GM12878 (cell line): ENCODE measurements around the gene ELFN2. TPM values are rescaled to one million over a fixed set of nuclear protein-coding genes. Genes with fewer than 3 reads are reported as not detected.

Experiments
- ATAC-seq: fragments of 200-7000 bp; cut with Tn5 transposase; 3 replicates; pipeline ENCODE4 v1.9.1; 2020; ENCODE audit warnings: mild to moderate bottlenecking, moderate library complexity
- BruUV-seq: library from RNA; stranded (reverse); fragments of 400-500 nt; replicated peaks from 2 replicates; lab custom pipeline; 2021; lab: Mats Ljungman, UMichigan
- CTCF ChIA-PET: fragments of 300-600 bp; sonication (Branson Sonifier 250); formaldehyde crosslinking; extraction: SDS; loops from one replicate; lab custom pipeline; 2021; ENCODE audit warnings: inconsistent platforms; lab: Yijun Ruan, JAX
- POLR2A ChIA-PET: fragments of 350-600 bp; formaldehyde crosslinking; extraction: SDS; loops from one replicate; lab custom pipeline; 2021; ENCODE audit warnings: inconsistent platforms; lab: Charles Lee
- RAD21 ChIA-PET: fragments of 300-600 bp; sonication (Branson Sonifier 250); formaldehyde crosslinking; loops from one replicate; lab custom pipeline; 2023; ENCODE audit warnings: antibody characterized with exemption; ENCODE audit not compliant: unreplicated experiment; lab: Charles Lee
- SMC1A ChIA-PET: fragments of 300-600 bp; sonication (Branson Sonifier 250); formaldehyde crosslinking; loops from one replicate; lab custom pipeline; 2023; ENCODE audit not compliant: unreplicated experiment, uncharacterized antibody; lab: Charles Lee
- DNase-seq: peaks from one replicate; pipeline ENCODE4 v3.0.0-alpha.2; 2011; ENCODE audit warnings: low read depth, low spot score
- FAIRE-seq: peaks from 3 replicates; lab custom pipeline; 2011; peaks lifted over from hg19 to GRCh38; lab: Jason Lieb, UNC
- H2AFZ ChIP-seq: 2 replicates; pipeline ENCODE4 v1.6.0; 2011; ENCODE audit warnings: low read depth, low read length, control low read depth; ENCODE audit not compliant: control insufficient read depth
- H3K27ac ChIP-seq: 2 replicates; pipeline ENCODE4 v1.5.1; 2011; ENCODE audit warnings: control low read depth; ENCODE audit not compliant: control insufficient read depth, insufficient read depth
- H3K27me3 ChIP-seq, 2 experiments: replicated peaks in 1 of 2; 2 replicates each; pipeline versions ENCODE4 v1.6.0 to v1.6.1; 2011; ENCODE audit warnings: low read length in 1 of 2; ENCODE audit not compliant: control insufficient read depth in 2 of 2, insufficient read depth in 2 of 2
- H3K36me3 ChIP-seq, 2 experiments: 2 replicates each; pipeline ENCODE4 v1.5.1; 2011; ENCODE audit warnings: low read length in 1 of 2; ENCODE audit not compliant: control insufficient read depth in 2 of 2, insufficient read depth in 2 of 2
- H3K4me1 ChIP-seq: 2 replicates; pipeline ENCODE4 v1.6.1; 2011; ENCODE audit warnings: mild to moderate bottlenecking, low read length, moderate library complexity, mixed read lengths; ENCODE audit not compliant: control insufficient read depth, insufficient read depth
- H3K4me2 ChIP-seq: 2 replicates; pipeline ENCODE4 v1.6.0; 2011; ENCODE audit warnings: control low read depth; ENCODE audit not compliant: control insufficient read depth, insufficient read depth
- H3K4me3 ChIP-seq: fragments of 200-600 bp; sonication (generic); 2 replicates; pipeline ENCODE4 v1.5.1; 2016
- H3K79me2 ChIP-seq: 2 replicates; pipeline ENCODE4 v1.6.0; 2011; ENCODE audit warnings: low read length; ENCODE audit not compliant: control insufficient read depth, insufficient read depth
- H3K9ac ChIP-seq: 2 replicates; pipeline ENCODE4 v1.8.0; 2011; ENCODE audit warnings: low read length, control low read depth, mixed read lengths; ENCODE audit not compliant: control insufficient read depth, insufficient read depth
- H3K9me3 ChIP-seq: replicated peaks from 3 replicates; pipeline ENCODE4 v1.5.1; 2011; ENCODE audit warnings: mild to moderate bottlenecking, low read length; ENCODE audit not compliant: control insufficient read depth, insufficient read depth
- H4K20me1 ChIP-seq: 2 replicates; pipeline ENCODE4 v1.6.0; 2011; ENCODE audit not compliant: control insufficient read depth, insufficient read depth
- CTCF ChIP-seq, 3 experiments: IDR thresholded peaks in 2 of 3; conservative IDR thresholded peaks in 1 of 3; 2 replicates each; pipeline ENCODE4 v1.5.1; 2011; ENCODE audit warnings: low read depth in 3 of 3, low read length in 3 of 3, mild to moderate bottlenecking in 3 of 3, control low read depth in 2 of 3, moderate library complexity in 2 of 3, inconsistent platforms in 1 of 3, mixed read lengths in 1 of 3; ENCODE audit not compliant: control insufficient read depth in 2 of 3, insufficient read depth in 1 of 3; ENCODE audit errors: extremely low read depth in 1 of 3
- IKZF1 ChIP-seq: fragments of 450-650 bp; conservative IDR thresholded peaks from 2 replicates; pipeline ENCODE4 v1.6.1; 2017; ENCODE audit warnings: antibody characterized with exemption, mild to moderate bottlenecking
- IRF3 ChIP-seq: fragments of 450-650 bp; IDR thresholded peaks from 2 replicates; pipeline ENCODE4 v1.6.1; 2014; ENCODE audit warnings: mild to moderate bottlenecking
- PAX5 ChIP-seq: IDR thresholded peaks from 2 replicates; pipeline ENCODE4 v1.6.1; 2011; ENCODE audit warnings: low read depth, low read length, borderline replicate concordance
- ZNF592 ChIP-seq: fragments of 450-650 bp; IDR thresholded peaks from 2 replicates; pipeline ENCODE4 v1.6.1; 2017; ENCODE audit warnings: mild to moderate bottlenecking, moderate library complexity
- WGBS: methylation state at CpG from one replicate; pipeline ENCODE4 v1.1.6; 2016; ENCODE audit warnings: low lambda C conversion rate; ENCODE audit not compliant: insufficient replicate concordance, insufficient coverage; ENCODE audit errors: missing lambda C conversion rate; 5-methylcytosine and 5-hydroxymethylcytosine counted together
- in situ Hi-C: fragments of 300-500 bp; cut with MboI; formaldehyde crosslinking; loops from 9 replicates; pipeline ENCODE4 v1.14.3; 2018; ENCODE audit warnings: mixed read lengths
- intact Hi-C: fragments of 100-400 bp; cut with micrococcal nuclease; formaldehyde crosslinking; loops from one replicate; pipeline ENCODE4 v1.14.2; 2022; ENCODE audit not compliant: unreplicated experiment
- polyA plus RNA-seq, 11 experiments: library from polyadenylated mRNA; depleted of rRNA in 4 of 11; unstranded in 6 of 11; stranded (reverse) in 5 of 11; fragments of >200 nt; fragmentation: Nextera tagmentation in 4 of 11; fragmentation: Illumina TruSeq in 1 of 11; extraction: Ambion mirVana in 4 of 11; extraction: Trizol in 1 of 11; gene quantifications; 1 replicate in 1 of 11; 2 replicates in 10 of 11; pipeline versions ENCODE4 v1.2.1 to v1.2.3, GENCODE V29; 2011 to 2016; ENCODE audit warnings: inconsistent platforms in 2 of 11, missing spikeins in 2 of 11, low read depth in 1 of 11
- total RNA-seq, 4 experiments: library from RNA; depleted of rRNA in 3 of 4; stranded (reverse); fragments of >200 nt in 3 of 4; fragmentation: Illumina TruSeq in 1 of 4; extraction: Trizol in 1 of 4; gene quantifications; 2 replicates each; pipeline versions ENCODE4 v1.2.1 to v1.2.3, GENCODE V29; 2013 to 2021

ELFN2 gene
- total and polyA plus RNA-seq, 10 of the 15 experiments (the other 5 are each of a cell fraction or from before 2014, with no cell fraction given) = 0.03 to 0.05 TPM; not detected in 8

GRCh38 chr22:37354261-37354660 lies 73.0 kb downstream of the ELFN2 start:
- Histone ChIP-seq H3K4me2 (no peak overlapping the region), H3K79me2 (no peaks in the 10 kb centered on the region), H3K27me3 (peaks cover 4% of the 10 kb centered on the region in 2 experiments; a peak in 3 of 4 replicates), H3K27ac (no peak overlapping the region), H3K36me3 (no peaks in the 10 kb centered on the region), H3K9ac (no peak overlapping the region), H3K4me3 (no peak overlapping the region), H3K9me3 (no peaks in the 10 kb centered on the region), H3K4me1 (no peaks in the 10 kb centered on the region), H2AFZ (no peak overlapping the region), H4K20me1 (no peaks in the 10 kb centered on the region)
- no peak for DNase-seq
- in situ Hi-C loops = no loop called here
- FAIRE-seq = no peak
- 9% methylated on average over 4 of the region's 4 CpGs for WGBS
- RAD21 ChIA-PET = no interaction called here
- no TSS peak for BruUV-seq
- ATAC-seq = no peak
- no peak for TF ChIP-seq IRF3
- CTCF ChIA-PET = no interaction called here
- SMC1A ChIA-PET = no interaction called here
- intact Hi-C loops = no loop called here
- POLR2A ChIA-PET = no interaction called here

GRCh38 chr22:37353839-37354238 lies 73.4 kb downstream of the ELFN2 start:
- in situ Hi-C loops = no loop called here
- POLR2A ChIA-PET = no interaction called here
- no peak for FAIRE-seq

More at GRCh38 chr22:37353839-37354238, 73.4 kb downstream of the ELFN2 start:
- no peak for ATAC-seq
- no peak overlapping the region for H3K4me3 ChIP-seq
- no peak overlapping the region for H3K4me2 ChIP-seq
- intact Hi-C loops = no loop called here
- H3K36me3 ChIP-seq = no peaks in the 10 kb centered on the region
- no peaks in the 10 kb centered on the region for H3K79me2 ChIP-seq
- WGBS = 44% methylated on average over 16 of the region's 16 CpGs
- no peak overlapping the region for H3K9ac ChIP-seq
- CTCF ChIA-PET = no interaction called here
- no peak overlapping the region for H3K27ac ChIP-seq
- H3K27me3 ChIP-seq = peaks cover 4% of the 10 kb centered on the region in 2 experiments; a peak in 3 of 4 replicates
- no peaks in the 10 kb centered on the region for H4K20me1 ChIP-seq
- TF ChIP-seq ZNF592 = no peak
- no peak for TF ChIP-seq CTCF (IDR thresholded peaks at IDR 0.05 in 2 of 3, conservative IDR thresholded peaks at IDR 0.05 in 1 of 3; ENCODE audit: control insufficient read depth in 2 of 3, extremely low read depth in 1 of 3, insufficient read depth in 1 of 3, low read depth in 3 of 3, low read length in 3 of 3)
- no peak for TF ChIP-seq IKZF1
- TF ChIP-seq PAX5 = no peak
- TF ChIP-seq, all 136 proteins: peak for 0
- no peak for DNase-seq
- Histone ChIP-seq H2AFZ (no peak overlapping the region), H3K9me3 (no peaks in the 10 kb centered on the region), H3K4me1 (no peaks in the 10 kb centered on the region)
- SMC1A ChIA-PET = no interaction called here
- RAD21 ChIA-PET = no interaction called here
- BruUV-seq = no TSS peak
